Mammary epithelial cell (primary cell): ENCODE data around the gene GIT1.

Experiments used
- EZH2 ChIP-seq: IDR thresholded peaks from 2 replicates; pipeline ENCODE4 v1.6.1; 2012; ENCODE audit warnings: low read length, inconsistent platforms, borderline replicate concordance
- TF ChIP-seq, protein P1 (sequence below), 2 donors: IDR thresholded peaks in 1 of 2; conservative IDR thresholded peaks in 1 of 2; 2 replicates each; pipeline ENCODE4 v1.5.1; 2011 to 2012; ENCODE audit warnings: inconsistent platforms in 2 of 2, low read length in 2 of 2, mild to moderate bottlenecking in 2 of 2, control low read depth in 1 of 2, low read depth in 1 of 2; ENCODE audit not compliant: insufficient read depth in 1 of 2; ENCODE audit errors: extremely low read depth in 1 of 2

GRCh38 chr17:29603109-29603674 is 13.7 kb upstream of the GIT1 start:
- TF ChIP-seq EZH2: no peak
- TF ChIP-seq, protein P1, sequence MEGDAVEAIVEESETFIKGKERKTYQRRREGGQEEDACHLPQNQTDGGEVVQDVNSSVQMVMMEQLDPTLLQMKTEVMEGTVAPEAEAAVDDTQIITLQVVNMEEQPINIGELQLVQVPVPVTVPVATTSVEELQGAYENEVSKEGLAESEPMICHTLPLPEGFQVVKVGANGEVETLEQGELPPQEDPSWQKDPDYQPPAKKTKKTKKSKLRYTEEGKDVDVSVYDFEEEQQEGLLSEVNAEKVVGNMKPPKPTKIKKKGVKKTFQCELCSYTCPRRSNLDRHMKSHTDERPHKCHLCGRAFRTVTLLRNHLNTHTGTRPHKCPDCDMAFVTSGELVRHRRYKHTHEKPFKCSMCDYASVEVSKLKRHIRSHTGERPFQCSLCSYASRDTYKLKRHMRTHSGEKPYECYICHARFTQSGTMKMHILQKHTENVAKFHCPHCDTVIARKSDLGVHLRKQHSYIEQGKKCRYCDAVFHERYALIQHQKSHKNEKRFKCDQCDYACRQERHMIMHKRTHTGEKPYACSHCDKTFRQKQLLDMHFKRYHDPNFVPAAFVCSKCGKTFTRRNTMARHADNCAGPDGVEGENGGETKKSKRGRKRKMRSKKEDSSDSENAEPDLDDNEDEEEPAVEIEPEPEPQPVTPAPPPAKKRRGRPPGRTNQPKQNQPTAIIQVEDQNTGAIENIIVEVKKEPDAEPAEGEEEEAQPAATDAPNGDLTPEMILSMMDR (conservative IDR thresholded peaks at IDR 0.05 in 1 of 2, IDR thresholded peaks at IDR 0.05 in 1 of 2; ENCODE audit: extremely low read depth in 1 of 2, insufficient read depth in 1 of 2, low read depth in 1 of 2, low read length in 2 of 2): no peak
